H1 (cell line): ENCODE measurements around the gene ZBTB20. TPM values are rescaled to one million over a fixed set of nuclear protein-coding genes. Genes with fewer than 3 reads are reported as not detected.

Source experiments
- KDM1A ChIP-seq: fragments of 200-600, 300-600 bp; sonication (generic); IDR thresholded peaks from 2 replicates; pipeline ENCODE4 v1.7.1; 2016; ENCODE audit warnings: mild to moderate bottlenecking, low read length, borderline replicate concordance
- PHF8 ChIP-seq: fragments of 200-600 bp; sonication (generic); conservative IDR thresholded peaks from 2 replicates; pipeline ENCODE4 v1.7.1; 2012; ENCODE audit warnings: low read depth, mild to moderate bottlenecking, inconsistent platforms, low read length, moderate library complexity
- SAP30 ChIP-seq: fragments of 300-600 bp; sonication (generic); IDR thresholded peaks from 2 replicates; pipeline ENCODE4 v1.7.1; 2012; ENCODE audit warnings: low read length, moderate library complexity, mild to moderate bottlenecking, inconsistent platforms; ENCODE audit not compliant: insufficient read depth, insufficient replicate concordance
- polyA plus RNA-seq, 7 experiments: library from polyadenylated mRNA; depleted of rRNA in 3 of 7; stranded (reverse) in 5 of 7; unstranded in 2 of 7; fragments of >200 nt in 5 of 7; fragments of 200-250 nt in 2 of 7; gene quantifications; 1 replicate in 5 of 7; 2 replicates in 1 of 7; 4 replicates in 1 of 7; pipeline versions ENCODE4 v1.2.1 to v1.2.3, GENCODE V29; 2011 to 2013; ENCODE audit warnings: missing spikeins in 2 of 7, mixed read lengths in 2 of 7
- total RNA-seq: library from RNA; stranded (reverse); fragmentation: NEBNext Ultra II Directional; extraction: Animal tissue kit (Norgen Biotek cat#: 25700); gene quantifications from 2 replicates; pipeline ENCODE4 v1.2.1, GENCODE V29; 2021

Gene ZBTB20
- total and polyA plus RNA-seq, 2 of the 8 experiments (the other 6 are each of a cell fraction or from before 2014, with no cell fraction given), result 0.35 to 1.3 TPM

DNA sequence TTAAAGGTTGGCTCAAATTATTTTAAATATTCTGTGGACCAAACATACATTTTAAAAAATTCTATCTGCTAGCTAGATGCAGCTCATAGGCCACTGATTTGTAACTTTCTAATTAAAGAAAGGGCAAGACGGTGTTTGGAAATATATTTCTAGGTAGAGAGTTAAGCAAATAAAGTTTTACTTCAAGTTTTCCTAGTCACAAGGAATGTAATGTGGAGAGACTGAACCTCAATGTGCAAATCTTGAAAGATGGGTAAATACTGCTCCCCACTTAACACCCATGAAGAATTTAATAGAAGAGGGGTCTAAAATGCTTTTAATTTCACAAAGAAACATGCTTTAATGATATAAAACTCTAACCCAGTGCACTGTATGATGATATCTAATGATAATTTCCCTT, 678.0 kb downstream of the ZBTB20 start (continued):
- no peak for TF ChIP-seq SAP30
- TF ChIP-seq KDM1A, result no peak
- TF ChIP-seq PHF8, result no peak
